OCI-LY3 (cell line): ENCODE results near the gene IQGAP2.

Experiments
- H2AFZ ChIP-seq: fragments of 200-600, 300-600 bp; shearing (Covaris generic); 2 replicates; pipeline ENCODE4 v1.6.0; 2014; ENCODE audit warnings: antibody characterized with exemption, low read depth, low read length
- H3K27ac ChIP-seq: fragments of 200-600, 300-600 bp; sonication (generic); 2 replicates; pipeline ENCODE4 v1.5.1; 2014; ENCODE audit warnings: mild to moderate bottlenecking, low read length, moderate library complexity, mixed read lengths
- H3K27me3 ChIP-seq: fragments of 200-600, 300-600 bp; sonication (generic); 2 replicates; pipeline ENCODE4 v1.6.1; 2014; ENCODE audit warnings: low read depth, low read length, mixed read lengths
- H3K36me3 ChIP-seq: fragments of 200-600, 300-600 bp; sonication (generic); replicated peaks from 2 replicates; pipeline ENCODE3; 2014; ENCODE audit warnings: low read depth, low read length, mixed read lengths
- H3K4me1 ChIP-seq: fragments of 300-600, 200-600 bp; sonication (generic); 2 replicates; pipeline ENCODE4 v1.6.1; 2014; ENCODE audit warnings: low read length, mixed read lengths
- H3K4me2 ChIP-seq: fragments of 200-600, 300-600 bp; sonication (generic); 2 replicates; pipeline ENCODE4 v1.6.1; 2014; ENCODE audit warnings: low read length, mixed read lengths
- H3K4me3 ChIP-seq: fragments of 300-600, 200-600 bp; sonication (generic); 2 replicates; pipeline ENCODE4 v1.5.1; 2014; ENCODE audit warnings: antibody characterized with exemption, mild to moderate bottlenecking, low read length, moderate library complexity
- H3K79me2 ChIP-seq: fragments of 300-600, 200-600 bp; shearing (Covaris generic); 2 replicates; pipeline ENCODE4 v1.6.1; 2014; ENCODE audit warnings: mild to moderate bottlenecking, low read length, mixed read lengths
- H3K9ac ChIP-seq: fragments of 300-600, 200-600 bp; shearing (Covaris generic); 2 replicates; pipeline ENCODE4 v1.6.0; 2014; ENCODE audit warnings: mild to moderate bottlenecking, low read length, moderate library complexity
- H3K9me3 ChIP-seq: fragments of 200-600, 300-600 bp; shearing (Covaris generic); 2 replicates; pipeline ENCODE4 v1.6.1; 2014; ENCODE audit warnings: low read length, mixed read lengths; ENCODE audit not compliant: insufficient read depth
- H4K20me1 ChIP-seq: fragments of 200-600, 300-600 bp; sonication (generic); 2 replicates; pipeline ENCODE4 v1.6.1; 2016; ENCODE audit warnings: low read length, mixed read lengths; ENCODE audit not compliant: insufficient read depth
- EZH2phosphoT487 ChIP-seq: fragments of 200-600 bp; shearing (Covaris generic); IDR thresholded peaks from 2 replicates; pipeline ENCODE4 v1.6.1; 2018; ENCODE audit warnings: antibody characterized with exemption, mixed run types, low read depth
- TF ChIP-seq, protein P1 (sequence below): fragments of 200-600, 300-600 bp; sonication (generic); IDR thresholded peaks from 2 replicates; pipeline ENCODE4 v1.5.1; 2014; ENCODE audit warnings: antibody characterized with exemption, low read length, low read depth

The IQGAP2 gene

DNA sequence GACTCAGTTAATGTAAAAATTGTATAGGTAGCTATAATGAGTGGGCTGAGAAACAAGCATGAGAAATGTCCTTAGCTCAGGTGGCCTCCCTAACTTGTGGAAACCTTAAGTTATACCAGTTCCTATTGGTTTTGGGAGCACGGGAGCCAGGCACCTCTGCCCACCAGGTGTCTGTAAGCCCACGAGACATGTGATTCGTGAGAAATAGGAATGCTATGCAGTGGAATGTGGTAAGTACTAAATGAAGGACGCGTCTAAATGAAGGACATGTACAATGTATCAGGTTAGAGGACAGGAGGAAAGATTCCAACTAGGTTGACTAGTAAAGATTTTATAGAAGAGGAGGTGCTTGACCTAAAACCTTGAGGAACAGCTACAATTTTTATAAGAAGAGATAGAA, 266.2 kb downstream of the IQGAP2 start:
- Histone ChIP-seq H3K4me3 (no peak overlapping the region), H3K9me3 (no peaks in the 10 kb centered on the region), H2AFZ (no peak overlapping the region), H3K4me1 (peaks cover 5% of the 10 kb centered on the region), H3K27ac (no peak overlapping the region), H3K79me2 (no peaks in the 10 kb centered on the region), H3K36me3 (no peaks in the 10 kb centered on the region), H4K20me1 (no peaks in the 10 kb centered on the region), H3K9ac (no peak overlapping the region), H3K27me3 (no peaks in the 10 kb centered on the region), H3K4me2 (no peak overlapping the region)
- TF ChIP-seq EZH2phosphoT487 = no peak
- TF ChIP-seq, protein P1, sequence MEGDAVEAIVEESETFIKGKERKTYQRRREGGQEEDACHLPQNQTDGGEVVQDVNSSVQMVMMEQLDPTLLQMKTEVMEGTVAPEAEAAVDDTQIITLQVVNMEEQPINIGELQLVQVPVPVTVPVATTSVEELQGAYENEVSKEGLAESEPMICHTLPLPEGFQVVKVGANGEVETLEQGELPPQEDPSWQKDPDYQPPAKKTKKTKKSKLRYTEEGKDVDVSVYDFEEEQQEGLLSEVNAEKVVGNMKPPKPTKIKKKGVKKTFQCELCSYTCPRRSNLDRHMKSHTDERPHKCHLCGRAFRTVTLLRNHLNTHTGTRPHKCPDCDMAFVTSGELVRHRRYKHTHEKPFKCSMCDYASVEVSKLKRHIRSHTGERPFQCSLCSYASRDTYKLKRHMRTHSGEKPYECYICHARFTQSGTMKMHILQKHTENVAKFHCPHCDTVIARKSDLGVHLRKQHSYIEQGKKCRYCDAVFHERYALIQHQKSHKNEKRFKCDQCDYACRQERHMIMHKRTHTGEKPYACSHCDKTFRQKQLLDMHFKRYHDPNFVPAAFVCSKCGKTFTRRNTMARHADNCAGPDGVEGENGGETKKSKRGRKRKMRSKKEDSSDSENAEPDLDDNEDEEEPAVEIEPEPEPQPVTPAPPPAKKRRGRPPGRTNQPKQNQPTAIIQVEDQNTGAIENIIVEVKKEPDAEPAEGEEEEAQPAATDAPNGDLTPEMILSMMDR = no peak

DNA sequence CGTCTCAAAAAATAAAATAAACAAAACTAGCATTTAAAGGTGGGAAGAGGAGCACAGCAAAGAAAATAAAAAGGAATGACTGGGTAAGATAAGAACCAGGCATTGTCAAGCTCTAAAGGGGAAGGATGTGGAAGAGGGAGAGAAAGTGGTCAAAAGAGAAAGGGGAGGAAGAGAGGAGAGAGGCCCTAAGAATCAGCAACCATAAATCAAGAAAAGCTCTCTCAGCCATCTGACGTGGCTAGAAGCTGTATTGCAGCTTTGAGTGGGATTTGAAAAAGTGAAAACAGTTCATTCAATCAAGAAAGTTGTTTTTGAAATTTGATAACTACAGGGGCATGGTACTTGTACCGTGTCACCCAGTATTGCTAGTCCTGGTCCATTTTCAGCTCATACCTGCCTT, 267.4 kb downstream of the IQGAP2 start:
- no peak overlapping the region for H3K27ac ChIP-seq
- H4K20me1 ChIP-seq = no peaks in the 10 kb centered on the region
- H3K79me2 ChIP-seq = no peaks in the 10 kb centered on the region
- H3K4me2 ChIP-seq = no peak overlapping the region
- no peaks in the 10 kb centered on the region for H3K27me3 ChIP-seq
- no peak overlapping the region for H3K9ac ChIP-seq
- TF ChIP-seq, protein P1 = no peak
- no peak for TF ChIP-seq EZH2phosphoT487
- no peak overlapping the region for H2AFZ ChIP-seq
- H3K4me1 ChIP-seq = no peaks in the 10 kb centered on the region
- no peaks in the 10 kb centered on the region for H3K36me3 ChIP-seq
- no peak overlapping the region for H3K4me3 ChIP-seq
- no peaks in the 10 kb centered on the region for H3K9me3 ChIP-seq

DNA sequence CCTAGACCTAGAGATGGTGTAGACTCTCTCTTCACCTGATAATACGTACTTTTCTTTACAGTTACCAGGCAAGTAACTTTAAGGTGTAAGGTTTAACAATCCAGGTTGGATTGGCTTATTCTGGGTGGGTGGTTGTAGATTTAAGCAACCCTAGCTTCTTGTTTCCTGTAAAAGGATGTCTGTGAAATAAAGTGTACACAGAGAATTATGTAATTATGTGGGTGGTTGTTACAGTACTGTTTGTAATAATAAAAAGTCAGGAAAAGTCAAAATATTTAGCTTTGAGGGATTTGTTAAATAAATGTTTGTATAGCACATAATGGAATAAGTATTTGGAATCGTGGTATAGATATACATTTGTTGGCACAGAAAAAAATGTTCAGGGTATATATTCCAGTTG, 269.2 kb downstream of the IQGAP2 start:
- H3K27me3 ChIP-seq = no peaks in the 10 kb centered on the region
- H3K4me2 ChIP-seq = no peak overlapping the region
- H2AFZ ChIP-seq = no peak overlapping the region
- no peaks in the 10 kb centered on the region for H3K4me1 ChIP-seq
- no peak for TF ChIP-seq EZH2phosphoT487
- TF ChIP-seq, protein P1 = no peak
- H3K9ac ChIP-seq = no peak overlapping the region
- H3K27ac ChIP-seq = no peak overlapping the region
- no peaks in the 10 kb centered on the region for H3K79me2 ChIP-seq
- H3K36me3 ChIP-seq = no peaks in the 10 kb centered on the region
- H4K20me1 ChIP-seq = no peaks in the 10 kb centered on the region
- H3K9me3 ChIP-seq = no peaks in the 10 kb centered on the region
- H3K4me3 ChIP-seq = no peak overlapping the region

DNA sequence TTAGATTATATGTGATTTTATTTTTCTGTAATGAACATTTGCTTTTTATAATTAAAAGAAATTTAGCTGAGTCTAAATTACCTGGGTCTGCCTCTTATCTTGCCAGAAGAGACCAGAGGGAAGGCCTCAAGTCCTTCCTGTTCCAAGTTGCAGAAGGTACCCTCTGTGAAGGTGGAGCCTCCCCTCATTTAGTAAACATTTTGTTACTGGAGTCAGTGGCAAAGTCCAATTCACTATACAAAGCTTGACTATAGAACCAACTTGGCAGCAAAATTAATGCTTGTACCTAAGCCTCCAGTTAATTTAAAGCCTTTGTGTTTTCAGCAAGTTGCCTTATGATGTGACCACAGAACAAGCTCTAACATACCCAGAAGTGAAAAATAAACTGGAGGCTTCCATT, 270.0 kb downstream of the IQGAP2 start:
- no peak for TF ChIP-seq EZH2phosphoT487
- TF ChIP-seq, protein P1 = no peak
- Histone ChIP-seq H3K4me3 (no peak overlapping the region), H2AFZ (no peak overlapping the region), H3K36me3 (no peaks in the 10 kb centered on the region), H3K9ac (no peak overlapping the region), H3K4me1 (peaks cover 3% of the 10 kb centered on the region), H3K79me2 (no peaks in the 10 kb centered on the region), H3K27me3 (no peaks in the 10 kb centered on the region), H4K20me1 (no peaks in the 10 kb centered on the region), H3K27ac (no peak overlapping the region), H3K4me2 (no peak overlapping the region), H3K9me3 (no peaks in the 10 kb centered on the region)
